Breast epithelium (tissue), 4 donors: ENCODE results near the gene POMP. TPM values are rescaled to one million over a fixed set of nuclear protein-coding genes. Genes with fewer than 3 reads are reported as not detected.
A peak's percentile ranks its signal among the peaks of the same experiment; 100 is the strongest.

ENCODE experiments used
- DNase-seq, 2 donors: peaks; one replicate each; pipeline ENCODE4 v3.0.0-alpha.2; 2019; ENCODE audit warnings: low spot score in 2 of 2
- H3K27ac ChIP-seq, 2 donors: fragments of 200-600 bp; sonication (generic) in 1 of 2; one replicate each; pipeline ENCODE4 v1.5.1; 2016 to 2019; ENCODE audit warnings: mild to moderate bottlenecking in 1 of 2
- H3K27me3 ChIP-seq, 2 donors: fragments of 200-600 bp; sonication (generic) in 1 of 2; one replicate each; pipeline versions ENCODE4 v1.5.1 to v1.6.0; 2017 to 2019; ENCODE audit warnings: control low read depth in 1 of 2, mild to moderate bottlenecking in 1 of 2
- H3K36me3 ChIP-seq: fragments of 200-600 bp; one replicate; pipeline ENCODE4 v1.5.1; 2019
- H3K4me1 ChIP-seq, 2 donors: fragments of 200-600 bp; sonication (generic); one replicate each; pipeline ENCODE4 v1.5.1; 2016 to 2019; ENCODE audit warnings: control low read depth in 1 of 2
- H3K4me3 ChIP-seq, 3 donors: fragments of 200-600 bp; sonication (generic); 1 replicate in 2 of 3; 2 replicates in 1 of 3; pipeline ENCODE4 v1.5.1; 2016 to 2019; ENCODE audit warnings: mild to moderate bottlenecking in 3 of 3, moderate library complexity in 2 of 3
- H3K9me3 ChIP-seq, 2 donors: fragments of 200-600 bp; sonication (generic) in 1 of 2; one replicate each; pipeline ENCODE4 v1.5.1; 2016 to 2019; ENCODE audit warnings: control low read depth in 1 of 2
- CTCF ChIP-seq, 3 donors: fragments of 450-650 bp; IDR thresholded peaks; one replicate each; pipeline ENCODE4 v1.5.1; 2016 to 2017; ENCODE audit warnings: antibody characterized with exemption in 3 of 3, mild to moderate bottlenecking in 3 of 3, moderate library complexity in 3 of 3
- POLR2A ChIP-seq: fragments of 450-650 bp; IDR thresholded peaks from one replicate; pipeline ENCODE4 v1.6.1; 2016; ENCODE audit warnings: antibody characterized with exemption, mild to moderate bottlenecking, moderate library complexity
- POLR2AphosphoS5 ChIP-seq, 3 donors: sonication (generic); formaldehyde crosslinking; IDR thresholded peaks; one replicate each; pipeline ENCODE4 v1.6.1; 2017; ENCODE audit warnings: antibody characterized with exemption in 3 of 3
- intact Hi-C: fragments of 100-400 bp; cut with DNase I; formaldehyde crosslinking; loops from one replicate; pipeline ENCODE4 v1.15.1; 2023; ENCODE audit warnings: low total_unique reads
- total RNA-seq, 3 donors: library from RNA; depleted of rRNA; stranded (reverse); fragments of >200 nt; gene quantifications; one replicate each; pipeline ENCODE4 v1.1.0, GENCODE V29; 2016

The POMP gene
- total RNA-seq, 3 donors from 2014 or later, result 47.3 to 72.5 (median 65.5) TPM

- H3K4me3 ChIP-seq, result no peak overlapping the region
- TF ChIP-seq POLR2AphosphoS5 (IDR thresholded peaks at IDR 0.05) (no peak), CTCF (IDR thresholded peaks at IDR 0.05) (no peak), POLR2A (no peak)
- H3K4me1 ChIP-seq, result no peaks in the 10 kb centered on the region
- H3K27me3 ChIP-seq, result no peaks in the 10 kb centered on the region
- H3K36me3 ChIP-seq, result no peaks in the 10 kb centered on the region
- H3K27ac ChIP-seq, result no peak overlapping the region
- intact Hi-C loops, result loop anchor here (10.0 kb wide), 1 partner anchor 93 kb away; no protein-coding TSS in a partner anchor
- DNase-seq, result no peak
- no peaks in the 10 kb centered on the region for H3K9me3 ChIP-seq
These were observed 30.7 kb upstream of the POMP start for GRCh38 chr13:28628241-28628640.

- intact Hi-C loops, result no loop called here
- Histone ChIP-seq H3K9me3 (no peaks in the 10 kb centered on the region), H3K4me1 (no peaks in the 10 kb centered on the region), H3K27ac (no peak overlapping the region), H3K36me3 (no peaks in the 10 kb centered on the region), H3K27me3 (no peaks in the 10 kb centered on the region), H3K4me3 (no peak overlapping the region)
- TF ChIP-seq POLR2A (no peak), POLR2AphosphoS5 (IDR thresholded peaks at IDR 0.05) (no peak), CTCF (IDR thresholded peaks at IDR 0.05) (no peak)
- DNase-seq, result no peak
These were observed 28.1 kb upstream of the POMP start for GRCh38 chr13:28630869-28631268.

- H3K4me3 ChIP-seq, result no peak overlapping the region
- no peaks in the 10 kb centered on the region for H3K4me1 ChIP-seq
- H3K9me3 ChIP-seq, result no peaks in the 10 kb centered on the region
- no peak for DNase-seq
- intact Hi-C loops, result no loop called here
- H3K36me3 ChIP-seq, result no peaks in the 10 kb centered on the region
- no peak overlapping the region for H3K27ac ChIP-seq
- H3K27me3 ChIP-seq, result no peaks in the 10 kb centered on the region
- TF ChIP-seq CTCF (IDR thresholded peaks at IDR 0.05) (no peak), POLR2A (no peak), POLR2AphosphoS5 (IDR thresholded peaks at IDR 0.05) (no peak)
These were observed 27.1 kb upstream of the POMP start for GRCh38 chr13:28631801-28632200.

GRCh38 chr13:28636069-28636468 lies 22.9 kb upstream of the POMP start:
- H3K27ac ChIP-seq, result no peak overlapping the region
- no peaks in the 10 kb centered on the region for H3K9me3 ChIP-seq
- intact Hi-C loops, result no loop called here
- TF ChIP-seq POLR2A, result no peak
- no peak for TF ChIP-seq POLR2AphosphoS5 (IDR thresholded peaks at IDR 0.05)
- no peak for TF ChIP-seq CTCF (IDR thresholded peaks at IDR 0.05)
- DNase-seq, result no peak
- H3K27me3 ChIP-seq, result no peaks in the 10 kb centered on the region
- H3K4me1 ChIP-seq, result no peaks in the 10 kb centered on the region
- no peaks in the 10 kb centered on the region for H3K36me3 ChIP-seq
- no peak overlapping the region for H3K4me3 ChIP-seq

- no peak overlapping the region for H3K27ac ChIP-seq
- no peak overlapping the region for H3K4me3 ChIP-seq
- peak in 1 of 2 donors; percentile 44 for DNase-seq
- peak; percentile 38 to 74 (median 73) for TF ChIP-seq CTCF (IDR thresholded peaks at IDR 0.05)
- TF ChIP-seq POLR2A, result no peak
- TF ChIP-seq POLR2AphosphoS5 (IDR thresholded peaks at IDR 0.05), result no peak
- intact Hi-C loops, result no loop called here
- no peaks in the 10 kb centered on the region for H3K9me3 ChIP-seq
- H3K27me3 ChIP-seq, result no peaks in the 10 kb centered on the region
- H3K36me3 ChIP-seq, result no peaks in the 10 kb centered on the region
- no peaks in the 10 kb centered on the region for H3K4me1 ChIP-seq
These were observed 22.1 kb upstream of the POMP start for GRCh38 chr13:28636677-28637317.
